Activated naive CD8-positive, alpha-beta T cell treated with anti-CD3 and anti-CD28 coated beads, Interleukin-2, amount 50 U/mL, for 24 hours (primary cell): ENCODE measurements around the gene F12.
"Not testable (repeated sequence)": the region's sequence is repeated elsewhere in the genome, so short reads cannot be mapped to it uniquely, and the experiment has no call there.

ENCODE experiments used
- ATAC-seq: fragments of 150-1000 bp; cut with Tn5 transposase; one replicate; pipeline ENCODE4 v1.10.0; 2021
- DNase-seq: peaks from one replicate; pipeline ENCODE4 v3.0.0; 2021
- H3K27ac Mint-ChIP-seq: one replicate; pipeline ENCODE4 v1.8.0; 2021; ENCODE audit warnings: mild to moderate bottlenecking, mixed read lengths
- H3K27me3 Mint-ChIP-seq: one replicate; pipeline ENCODE4 v1.8.0; 2021; ENCODE audit warnings: mixed read lengths
- H3K36me3 Mint-ChIP-seq: one replicate; pipeline ENCODE4 v1.8.0; 2021; ENCODE audit warnings: low read depth, mixed read lengths
- H3K4me1 Mint-ChIP-seq: one replicate; pipeline ENCODE4 v1.8.0; 2021; ENCODE audit warnings: mixed read lengths
- H3K4me3 Mint-ChIP-seq: one replicate; pipeline ENCODE4 v1.8.0; 2021; ENCODE audit warnings: mild to moderate bottlenecking, moderate library complexity, mixed read lengths
- H3K9me3 Mint-ChIP-seq: one replicate; pipeline ENCODE4 v1.8.0; 2021; ENCODE audit warnings: mixed read lengths

F12 gene

DNA sequence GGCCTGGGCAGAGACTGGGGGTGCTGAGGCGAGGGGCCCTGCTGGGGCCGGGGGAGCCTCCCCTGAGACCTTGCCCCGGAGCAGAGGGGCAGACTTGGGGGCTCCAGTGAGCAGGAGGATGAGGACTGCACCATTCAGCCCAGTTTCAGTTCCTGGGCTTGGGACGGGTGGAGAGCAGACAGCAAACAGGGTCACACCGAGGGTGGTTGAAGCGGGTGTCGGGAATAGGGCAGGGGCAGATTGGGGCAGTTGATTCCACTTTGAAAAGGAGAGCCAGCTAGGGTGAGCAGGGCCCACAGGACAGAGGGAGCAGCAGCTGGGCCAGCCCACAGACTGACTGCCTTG is 21.6 kb upstream of the F12 start:
- H3K36me3 Mint-ChIP-seq = peaks cover 46% of the 10 kb centered on the region
- ATAC-seq = no peak
- peak overlapping the region; percentile 91 for H3K4me3 Mint-ChIP-seq
- no peak for DNase-seq
- H3K4me1 Mint-ChIP-seq = peaks cover 85% of the 10 kb centered on the region
- H3K9me3 Mint-ChIP-seq = no peaks in the 10 kb centered on the region
- peak overlapping the region; percentile 87 for H3K27ac Mint-ChIP-seq
- H3K27me3 Mint-ChIP-seq = peaks cover 3% of the 10 kb centered on the region

DNA sequence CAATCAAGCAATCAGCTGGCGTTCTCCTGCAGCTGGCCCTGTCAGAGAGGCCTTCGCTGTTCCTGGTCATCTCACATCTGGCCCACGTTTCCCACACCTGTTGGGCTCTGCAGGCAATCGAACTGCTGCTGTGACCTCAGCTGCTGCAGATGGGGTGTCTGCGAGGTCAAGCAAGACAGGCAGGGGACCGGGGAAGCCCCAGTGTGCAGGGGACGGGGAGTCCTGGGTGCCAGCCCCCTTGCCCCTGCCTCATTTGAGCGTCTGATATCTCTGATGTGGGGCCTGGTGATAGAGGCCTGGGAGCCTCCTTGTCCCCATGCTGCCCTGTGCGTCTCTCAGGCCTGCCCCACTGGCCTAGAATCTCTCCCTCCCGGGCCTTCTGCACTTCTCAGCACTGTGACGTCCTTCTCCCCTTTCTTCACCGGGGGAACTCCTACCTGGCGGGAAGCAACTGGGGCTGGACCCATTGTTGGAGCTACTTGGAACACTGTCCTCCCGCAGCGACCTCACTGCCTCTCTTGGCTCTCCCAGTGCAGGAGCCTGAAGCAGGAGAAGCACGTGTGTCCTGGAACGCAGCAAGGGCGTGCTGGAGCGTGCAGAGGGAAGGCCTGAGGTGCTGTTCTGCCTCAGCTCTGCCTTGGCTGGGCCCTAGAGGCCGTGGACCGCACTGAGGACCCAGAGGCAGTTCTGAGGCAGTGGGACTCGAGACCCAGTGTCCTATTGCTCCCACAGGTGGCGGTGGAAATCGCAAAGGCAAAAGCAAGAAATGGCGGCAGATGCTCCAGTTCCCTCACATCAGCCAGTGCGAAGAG is 21.0 kb upstream of the F12 start:
- ATAC-seq = no peak
- H3K36me3 Mint-ChIP-seq = peaks cover 42% of the 10 kb centered on the region

DNA sequence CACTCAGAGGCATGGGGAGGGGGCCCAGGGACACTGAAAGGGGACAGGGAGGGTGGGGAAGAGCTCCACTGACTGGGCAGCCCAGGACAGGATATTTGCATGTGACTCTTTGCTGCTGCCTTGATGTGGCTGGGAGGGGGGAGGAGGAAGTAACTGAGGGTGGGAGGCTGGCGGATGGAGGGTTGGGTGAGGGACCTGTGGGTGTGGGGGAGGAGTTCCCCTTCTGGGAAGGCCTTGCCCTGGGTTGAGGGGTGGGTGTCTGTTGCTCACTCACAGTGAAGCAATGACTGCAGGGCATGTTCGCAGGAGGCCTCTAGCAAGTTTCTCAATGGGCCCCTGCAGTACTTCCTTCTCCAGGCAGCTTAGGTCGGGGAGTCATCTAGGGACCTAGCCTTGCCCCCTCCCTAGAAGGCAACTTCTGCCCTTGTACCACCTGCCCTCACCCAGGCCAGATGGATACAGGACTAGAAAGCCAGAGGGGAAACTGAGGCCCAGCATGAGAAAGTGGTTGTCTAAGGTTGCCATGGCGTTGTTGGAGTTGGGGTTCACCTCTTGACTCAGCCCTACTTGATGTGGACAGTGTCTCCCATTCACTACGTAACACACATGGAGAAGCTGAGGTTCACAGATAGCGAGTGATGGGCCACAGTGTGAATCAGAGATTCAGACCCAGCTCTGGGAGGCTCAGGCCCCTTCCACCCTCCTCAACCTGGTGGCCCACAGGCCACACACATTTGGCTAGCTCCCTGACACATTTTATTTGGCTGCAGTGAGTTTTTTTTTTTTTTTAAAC is 20.1 kb upstream of the F12 start:
- H3K4me3 Mint-ChIP-seq = peak overlapping the region; percentile 91
- peaks cover 40% of the 10 kb centered on the region for H3K36me3 Mint-ChIP-seq
- peak overlapping the region; percentile 87 for H3K27ac Mint-ChIP-seq
- ATAC-seq = peak; percentile 33
- peaks cover 82% of the 10 kb centered on the region for H3K4me1 Mint-ChIP-seq
- H3K27me3 Mint-ChIP-seq = peaks cover 3% of the 10 kb centered on the region
- peak; percentile 89 for DNase-seq
- H3K9me3 Mint-ChIP-seq = no peaks in the 10 kb centered on the region

More for the DNA sequence above, 21.0 kb upstream of the F12 start:
- peaks cover 84% of the 10 kb centered on the region for H3K4me1 Mint-ChIP-seq
- no peak for DNase-seq
- peaks cover 3% of the 10 kb centered on the region for H3K27me3 Mint-ChIP-seq
- no peaks in the 10 kb centered on the region for H3K9me3 Mint-ChIP-seq
- peak overlapping the region; percentile 87 for H3K27ac Mint-ChIP-seq
- H3K4me3 Mint-ChIP-seq = peak overlapping the region; percentile 91

DNA sequence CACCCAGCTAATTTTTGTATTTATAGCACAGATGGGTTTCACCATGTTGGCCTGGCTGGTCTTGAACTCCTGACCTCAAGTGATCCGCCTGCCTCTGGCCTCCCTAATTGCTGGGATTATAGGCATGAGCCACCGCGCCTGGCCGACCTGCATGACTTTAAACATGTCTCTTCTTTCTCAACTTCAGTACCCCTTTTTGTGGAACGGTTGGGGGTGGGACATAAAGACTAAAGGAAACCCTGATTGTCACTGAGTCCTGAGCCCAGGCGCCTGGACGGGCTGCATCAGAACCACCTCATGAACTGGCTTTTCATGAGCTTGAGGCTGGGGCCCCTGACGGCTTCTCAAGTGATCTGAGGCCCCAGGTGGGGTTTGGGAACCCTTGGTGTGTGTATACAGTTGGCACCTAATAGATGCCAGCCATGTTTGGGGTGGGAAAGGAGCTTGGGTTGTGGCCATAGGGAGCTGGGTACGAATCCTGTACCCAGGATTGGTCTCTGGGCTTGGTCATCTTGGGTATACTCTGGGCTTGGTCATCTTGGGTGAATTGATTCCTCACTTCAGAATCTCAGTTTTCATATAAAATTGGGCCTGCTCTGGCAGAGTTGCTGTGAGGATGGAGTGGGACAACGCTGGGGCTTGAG is 19.3 kb upstream of the F12 start:
- Mint-ChIP-seq H3K27me3 (peaks cover 3% of the 10 kb centered on the region), H3K27ac (peak overlapping the region; percentile 87), H3K4me3 (peak overlapping the region; percentile 91), H3K9me3 (no peaks in the 10 kb centered on the region), H3K4me1 (peaks cover 74% of the 10 kb centered on the region), H3K36me3 (peaks cover 35% of the 10 kb centered on the region)
- DNase-seq (no peak), ATAC-seq (no peak)

DNA sequence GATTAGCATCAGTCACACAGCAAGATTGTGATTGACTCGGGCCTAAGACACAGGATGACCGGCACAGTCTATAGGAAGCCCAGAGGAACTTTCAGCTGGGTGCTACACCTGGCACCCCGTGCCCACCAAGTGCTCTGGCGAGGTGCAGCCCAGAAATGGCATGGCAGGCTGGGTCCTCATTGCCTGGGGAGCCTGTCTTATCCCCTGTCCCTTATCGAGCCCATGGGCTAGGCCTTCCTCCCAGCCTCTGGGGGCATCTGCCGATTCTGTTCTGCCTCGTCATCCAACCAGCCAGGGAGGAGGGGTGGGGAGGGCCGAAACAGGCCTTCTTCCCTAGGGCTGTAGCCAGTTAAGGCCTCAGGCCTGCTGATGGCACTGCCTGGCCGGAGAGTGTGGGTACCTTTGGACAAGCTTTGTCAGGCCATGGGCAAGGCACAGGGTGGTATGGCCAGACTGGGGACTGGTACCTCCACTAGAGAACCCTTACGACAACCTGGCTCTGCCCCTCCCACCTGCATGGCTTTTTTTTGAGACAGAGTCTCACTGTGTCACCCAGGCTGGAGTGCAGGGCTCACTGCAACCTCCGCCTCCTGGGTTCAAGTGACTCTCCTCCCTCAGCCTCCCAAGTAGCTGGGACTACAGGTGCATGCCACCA is 18.7 kb upstream of the F12 start:
- H3K27me3 Mint-ChIP-seq = peaks cover 3% of the 10 kb centered on the region
- ATAC-seq (no peak), DNase-seq (peak; percentile 54)
- H3K4me3 Mint-ChIP-seq = peak overlapping the region; percentile 91
- H3K9me3 Mint-ChIP-seq = no peaks in the 10 kb centered on the region
- peak overlapping the region; percentile 87 for H3K27ac Mint-ChIP-seq
- peaks cover 69% of the 10 kb centered on the region for H3K4me1 Mint-ChIP-seq
- H3K36me3 Mint-ChIP-seq = peaks cover 32% of the 10 kb centered on the region

DNA sequence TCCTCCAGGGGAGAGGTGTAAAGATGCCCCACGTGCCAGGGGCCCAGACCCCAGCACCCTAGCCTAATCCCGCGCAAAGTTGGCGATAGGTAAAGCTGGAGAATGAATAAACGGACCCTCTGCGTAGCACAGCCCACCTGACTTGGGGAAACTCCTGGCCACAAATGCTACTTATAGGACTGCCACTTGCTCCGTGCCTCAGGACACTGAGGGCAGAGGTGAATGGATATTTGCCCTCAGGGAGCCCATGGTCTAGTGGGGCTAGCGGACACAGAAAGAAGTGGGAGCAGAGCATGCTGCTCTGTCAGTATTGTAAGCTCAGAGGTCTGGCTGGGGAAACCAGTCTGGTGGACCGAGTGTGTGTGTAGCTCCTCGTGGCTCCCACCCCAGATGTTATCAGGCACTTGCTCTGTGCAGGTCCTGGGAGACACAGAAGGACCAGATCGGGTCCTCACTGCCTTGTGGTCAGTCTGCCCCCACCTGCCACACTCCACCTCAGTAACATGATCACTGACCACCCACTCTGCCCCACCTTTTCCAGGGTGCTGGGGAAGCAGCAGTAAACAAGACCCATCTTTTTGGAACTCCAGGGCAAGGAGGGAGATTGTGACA is 18.0 kb upstream of the F12 start:
- ATAC-seq (no peak), DNase-seq (no peak)
- Mint-ChIP-seq H3K4me1 (peaks cover 63% of the 10 kb centered on the region), H3K27ac (peak overlapping the region; percentile 87), H3K27me3 (peaks cover 3% of the 10 kb centered on the region), H3K9me3 (no peaks in the 10 kb centered on the region), H3K4me3 (peak overlapping the region; percentile 91), H3K36me3 (peaks cover 32% of the 10 kb centered on the region)

DNA sequence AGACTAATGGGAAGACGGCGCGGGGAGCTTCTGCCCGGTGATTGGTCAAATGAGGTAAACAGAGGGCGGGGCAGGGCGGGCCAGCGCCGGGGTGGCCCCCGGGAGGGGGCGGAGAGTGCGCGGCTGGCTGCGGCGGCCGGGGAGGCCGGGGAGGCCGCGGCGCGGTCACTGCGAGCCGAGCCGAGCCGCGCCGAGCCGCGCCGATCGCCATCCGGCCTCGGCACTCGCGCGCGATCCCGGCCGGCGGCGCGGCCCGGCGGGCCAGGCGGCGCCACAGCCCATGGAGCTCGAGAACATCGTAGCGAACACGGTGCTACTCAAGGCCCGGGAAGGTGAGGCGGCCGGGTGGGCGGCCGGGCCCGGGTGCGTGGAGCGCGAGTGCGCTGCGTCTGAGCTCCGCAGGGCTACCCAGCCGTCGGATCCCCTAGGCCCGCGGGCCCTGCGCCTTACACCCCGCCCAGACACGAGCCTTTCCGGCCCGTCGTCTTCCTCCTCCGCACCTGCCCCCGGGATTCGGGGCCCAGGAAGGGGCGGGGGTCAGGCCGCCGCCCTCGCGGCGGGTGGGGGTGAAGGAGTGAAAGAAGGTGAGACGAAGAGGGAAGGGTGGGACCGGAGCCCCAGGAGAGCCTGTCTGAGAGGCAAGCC is 17.3 kb upstream of the F12 start, which contains the start of gene GRK6:
TSS of gene GRK6 (plus strand) at position 111 of the 645 bp plus-strand sequence. CDS start at position 281, 170 bp downstream.
- H3K4me1 Mint-ChIP-seq = peaks cover 57% of the 10 kb centered on the region
- peaks cover 27% of the 10 kb centered on the region for H3K36me3 Mint-ChIP-seq
- H3K27ac Mint-ChIP-seq = peak within 1 kb of the TSS; percentile 97

DNA sequence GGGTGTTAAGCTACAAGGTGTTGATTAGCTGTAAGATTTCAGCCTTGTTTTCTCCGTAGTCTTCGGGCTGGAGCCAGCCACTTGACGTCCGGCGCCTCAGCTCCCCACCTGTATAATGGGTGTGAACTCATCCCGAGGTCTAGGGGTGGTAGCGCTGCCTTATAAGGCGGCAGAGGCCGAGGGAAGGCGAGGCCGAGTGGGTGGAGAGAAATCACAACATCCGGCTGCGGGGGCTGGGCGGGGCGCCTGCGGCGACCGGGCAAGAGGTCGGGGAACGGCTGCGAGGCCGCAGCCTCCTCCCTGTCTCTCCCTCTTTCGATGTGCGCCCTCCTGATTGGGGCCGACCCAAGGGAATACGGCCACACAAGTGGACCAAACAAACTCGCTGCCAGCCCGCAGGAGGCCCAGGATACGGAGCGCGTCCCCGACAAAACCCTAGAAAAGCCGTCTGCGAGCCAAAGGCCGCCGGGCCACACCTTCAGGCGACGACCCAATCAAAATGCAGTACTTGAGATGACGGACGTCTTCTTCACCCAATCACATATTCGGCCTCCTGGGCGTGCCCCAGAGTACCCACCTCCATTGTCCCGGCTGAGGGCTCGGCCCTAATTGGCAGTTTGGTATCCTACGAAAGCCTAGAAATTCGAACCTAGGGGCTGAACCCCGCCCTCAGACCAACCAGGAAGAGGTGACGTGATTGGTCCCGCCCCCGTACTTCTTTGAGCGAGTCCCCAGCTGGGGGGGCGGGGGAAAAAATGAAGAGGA is 16.6 kb upstream of the F12 start:
- Mint-ChIP-seq H3K36me3 (peaks cover 23% of the 10 kb centered on the region), H3K9me3 (no peaks in the 10 kb centered on the region), H3K27me3 (peaks cover 3% of the 10 kb centered on the region), H3K4me1 (peaks cover 50% of the 10 kb centered on the region), H3K27ac (peak overlapping the region; percentile 97), H3K4me3 (peak overlapping the region; percentile 86)
- DNase-seq (peak; percentile 99), ATAC-seq (peak; percentile 79)

More for the DNA sequence above, 17.3 kb upstream of the F12 start, which contains the start of gene GRK6:
- peaks cover 3% of the 10 kb centered on the region for H3K27me3 Mint-ChIP-seq
- peak within 1 kb of the TSS; percentile 91 for H3K4me3 Mint-ChIP-seq
- ATAC-seq = peak; percentile 54
- DNase-seq = peak; percentile 71
- no peaks in the 10 kb centered on the region for H3K9me3 Mint-ChIP-seq

DNA sequence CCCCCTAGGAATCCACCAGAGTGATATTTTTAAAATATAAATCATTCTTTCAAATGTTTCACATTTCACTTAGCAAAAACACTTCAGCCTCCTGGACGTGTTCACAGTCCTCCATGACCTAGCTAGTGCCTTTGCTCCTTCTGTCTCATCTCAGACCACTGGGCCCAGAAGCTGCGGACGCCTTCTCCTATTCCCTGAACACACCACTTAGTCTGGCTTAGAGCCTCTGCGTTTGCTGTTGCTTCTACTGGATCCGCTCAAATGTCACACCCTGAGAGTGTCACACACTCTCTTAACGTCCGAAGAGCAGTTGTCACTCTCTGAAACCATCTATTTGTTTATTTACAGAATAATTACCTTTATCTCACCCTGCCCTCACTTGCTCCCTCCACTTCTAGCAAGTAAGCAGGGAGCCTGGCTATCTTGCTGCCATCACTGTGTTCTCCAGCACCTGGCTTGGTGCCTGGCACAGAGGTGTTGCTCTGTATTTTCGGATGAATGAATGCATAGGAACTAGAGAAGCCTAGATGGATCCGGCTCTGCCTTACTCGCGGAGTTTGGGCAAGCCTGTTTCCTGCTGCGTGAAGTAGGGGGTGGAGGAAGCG is 15.9 kb upstream of the F12 start:
- H3K27me3 Mint-ChIP-seq = peaks cover 3% of the 10 kb centered on the region
- DNase-seq (no peak), ATAC-seq (no peak)
- H3K4me3 Mint-ChIP-seq = peak overlapping the region; percentile 86
- no peaks in the 10 kb centered on the region for H3K9me3 Mint-ChIP-seq
- peak overlapping the region; percentile 97 for H3K27ac Mint-ChIP-seq
- H3K4me1 Mint-ChIP-seq = peaks cover 43% of the 10 kb centered on the region
- H3K36me3 Mint-ChIP-seq = peaks cover 17% of the 10 kb centered on the region

DNA sequence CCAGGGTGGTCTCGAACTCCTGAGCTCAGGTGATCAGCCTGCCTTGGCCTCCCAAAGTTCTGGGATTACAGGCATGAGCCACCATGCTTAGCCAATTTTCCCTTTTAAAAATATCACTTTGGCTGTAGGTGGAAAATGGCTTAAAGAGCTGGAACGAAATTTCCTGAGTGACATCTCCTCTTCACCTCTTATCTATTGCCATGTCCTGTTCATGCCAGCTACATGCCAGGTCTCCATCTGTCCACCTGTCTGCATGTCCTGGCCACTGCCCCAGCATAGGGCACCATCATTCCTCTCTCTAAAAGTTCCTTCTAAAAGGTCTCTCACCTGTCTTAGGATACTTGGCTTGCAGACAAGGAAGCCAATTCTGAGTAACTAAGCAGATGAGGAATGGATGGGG is 14.3 kb upstream of the F12 start:
- Mint-ChIP-seq H3K4me3 (no peak overlapping the region), H3K27ac (peak overlapping the region; percentile 35), H3K4me1 (peaks cover 27% of the 10 kb centered on the region), H3K27me3 (peaks cover 3% of the 10 kb centered on the region), H3K36me3 (peaks cover 8% of the 10 kb centered on the region), H3K9me3 (no peaks in the 10 kb centered on the region)
- ATAC-seq (no peak), DNase-seq (no peak)

DNA sequence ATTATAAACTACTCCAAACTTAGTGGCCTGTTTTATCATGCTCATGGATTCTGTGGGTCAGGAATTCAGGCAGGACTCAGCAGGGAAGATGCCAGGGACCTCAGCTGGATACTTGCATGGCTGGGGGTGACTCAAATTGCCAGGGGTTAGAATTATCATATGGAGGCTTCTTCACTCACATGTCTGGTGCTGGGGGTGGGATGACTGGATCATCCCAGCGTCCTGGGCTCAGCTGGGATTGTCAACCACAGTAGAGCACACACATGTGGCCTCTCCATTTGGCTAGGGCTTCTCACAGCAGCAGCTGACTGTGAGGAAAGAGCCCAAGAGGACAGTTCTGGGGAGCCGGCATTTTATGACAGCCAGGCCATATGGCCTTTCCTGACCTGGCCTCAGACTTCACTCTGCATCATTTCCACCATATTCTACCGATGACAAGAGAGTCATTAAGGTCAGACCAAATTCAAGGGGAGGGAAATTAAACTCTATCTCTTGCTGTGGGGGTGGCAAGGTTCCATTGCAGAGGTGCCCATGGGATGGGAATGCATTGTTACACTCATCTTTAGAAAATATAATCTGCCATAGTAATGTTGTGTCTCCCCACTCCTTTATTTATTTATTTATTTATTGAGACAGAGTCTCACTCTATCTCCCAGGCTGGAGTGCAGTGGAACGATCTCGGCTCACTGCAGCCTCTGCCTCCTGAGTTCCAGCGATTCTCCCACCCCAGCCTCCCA is 11.9 kb upstream of the F12 start:
- Mint-ChIP-seq H3K36me3 (no peaks in the 10 kb centered on the region), H3K4me3 (no peak overlapping the region), H3K4me1 (peaks cover 13% of the 10 kb centered on the region), H3K27ac (no peak overlapping the region), H3K27me3 (peaks cover 2% of the 10 kb centered on the region), H3K9me3 (no peaks in the 10 kb centered on the region)
- DNase-seq (no peak), ATAC-seq (no peak)

DNA sequence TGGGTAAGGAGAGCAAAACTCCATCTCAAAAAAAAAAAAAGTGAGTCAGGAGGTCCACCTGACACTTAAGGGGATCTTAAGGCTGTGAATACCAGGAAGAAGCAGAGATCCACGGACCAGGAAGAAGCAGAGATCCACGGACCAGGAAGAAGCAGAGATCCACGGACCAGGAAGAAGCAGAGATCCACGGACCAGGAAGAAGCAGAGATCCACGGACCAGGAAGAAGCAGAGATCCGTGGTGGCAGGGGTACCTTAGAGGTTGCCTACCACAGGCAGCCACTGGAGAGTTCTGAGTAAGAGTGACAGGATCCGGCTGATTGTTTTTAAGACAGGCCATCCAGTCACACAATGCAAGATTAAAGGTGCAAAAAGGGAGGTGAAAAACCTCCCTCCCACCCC is 11.1 kb upstream of the F12 start:
- H3K27ac Mint-ChIP-seq, ATAC-seq, H3K27me3 Mint-ChIP-seq, H3K9me3 Mint-ChIP-seq, DNase-seq, H3K36me3 Mint-ChIP-seq, H3K4me3 Mint-ChIP-seq: not testable (repeated sequence)
- H3K4me1 Mint-ChIP-seq = peaks cover 11% of the 10 kb centered on the region
